SU-DHL-6 (cell line): ENCODE measurements around the gene SVIL.

Experiments
- H2AFZ ChIP-seq: fragments of 200-600 bp; sonication (generic); 2 replicates; pipeline ENCODE4 v1.6.1; 2014; ENCODE audit warnings: low read depth, mild to moderate bottlenecking, moderate library complexity, mixed read lengths, antibody characterized with exemption, low read length; ENCODE audit not compliant: severe bottlenecking
- H3F3A ChIP-seq: fragments of 200-600 bp; shearing (Covaris generic); 2 replicates; pipeline ENCODE4 v1.6.0; 2016; ENCODE audit warnings: antibody characterized with exemption, mild to moderate bottlenecking; ENCODE audit not compliant: insufficient read depth
- H3K27ac ChIP-seq: fragments of 200-600 bp; sonication (generic); 2 replicates; pipeline ENCODE4 v1.5.1; 2016; ENCODE audit warnings: low read depth, mild to moderate bottlenecking, low read length, moderate library complexity, mixed read lengths
- H3K27me3 ChIP-seq: fragments of 200-600 bp; sonication (generic), shearing (Covaris generic); 2 replicates; pipeline ENCODE4 v1.6.0; 2014; ENCODE audit warnings: mild to moderate bottlenecking, low read length
- H3K36me3 ChIP-seq: fragments of 200-600 bp; sonication (generic); 2 replicates; pipeline ENCODE4 v1.6.1; 2014; ENCODE audit warnings: mild to moderate bottlenecking, low read length, mixed read lengths
- H3K4me2 ChIP-seq: fragments of 300-600, 200-600 bp; shearing (Covaris generic), sonication (generic); 2 replicates; pipeline ENCODE4 v1.6.0; 2014; ENCODE audit warnings: low read length, low read depth, mild to moderate bottlenecking; ENCODE audit not compliant: poor library complexity, severe bottlenecking
- H3K4me3 ChIP-seq: fragments of 200-600 bp; sonication (generic); 2 replicates; pipeline ENCODE4 v1.5.1; 2014; ENCODE audit warnings: antibody characterized with exemption, low read length, mild to moderate bottlenecking, mixed read lengths; ENCODE audit not compliant: insufficient read depth, poor library complexity, severe bottlenecking
- H3K79me2 ChIP-seq: fragments of 200-600 bp; sonication (generic); 2 replicates; pipeline ENCODE4 v1.6.1; 2014; ENCODE audit warnings: mild to moderate bottlenecking, low read length, moderate library complexity; ENCODE audit not compliant: insufficient read depth
- H3K9ac ChIP-seq: fragments of 200-600 bp; sonication (generic); 2 replicates; pipeline ENCODE4 v1.7.0; 2014; ENCODE audit warnings: mild to moderate bottlenecking, low read length
- H3K9me2 ChIP-seq: fragments of 200-600 bp; sonication (generic); replicated peaks from 2 replicates; pipeline ENCODE4 v1.6.1; 2014; ENCODE audit warnings: low read length; ENCODE audit not compliant: insufficient read depth
- H3K9me3 ChIP-seq: fragments of 200-600 bp; sonication (generic); 2 replicates; pipeline ENCODE4 v1.6.1; 2014; ENCODE audit warnings: low read length, mixed read lengths; ENCODE audit not compliant: insufficient read depth
- H4K20me1 ChIP-seq: fragments of 200-600 bp; sonication (generic); 2 replicates; pipeline ENCODE4 v1.6.1; 2014; ENCODE audit warnings: low read depth, mild to moderate bottlenecking, antibody characterized with exemption, low read length, moderate library complexity, mixed read lengths
- CTCF ChIP-seq: fragments of 200-600 bp; sonication (generic); IDR thresholded peaks from one replicate; pipeline ENCODE4 v1.5.1; 2017; ENCODE audit warnings: antibody characterized with exemption, mild to moderate bottlenecking, low read length, moderate library complexity; ENCODE audit not compliant: insufficient read depth, poor library complexity, severe bottlenecking
- EZH2phosphoT487 ChIP-seq: fragments of 200-600 bp; sonication (generic), shearing (Covaris generic); conservative IDR thresholded peaks from 2 replicates; pipeline ENCODE4 v1.6.1; 2018; ENCODE audit warnings: mild to moderate bottlenecking, antibody characterized with exemption, low read length, moderate library complexity, mixed read lengths

Gene SVIL

GRCh38 chr10:29559996-29560395 is 74.8 kb downstream of the SVIL start:
- Histone ChIP-seq H3K4me3 (no peak overlapping the region), H3K9me2 (no peaks in the 10 kb centered on the region), H3K27ac (no peak overlapping the region), H3K27me3 (no peaks in the 10 kb centered on the region), H4K20me1 (no peaks in the 10 kb centered on the region), H3F3A (no peaks in the 10 kb centered on the region), H3K9me3 (no peaks in the 10 kb centered on the region), H3K9ac (no peak overlapping the region), H3K79me2 (no peaks in the 10 kb centered on the region), H3K4me2 (no peak overlapping the region), H3K36me3 (no peaks in the 10 kb centered on the region), H2AFZ (no peak overlapping the region)
- TF ChIP-seq EZH2phosphoT487 = no peak
- no peak for TF ChIP-seq CTCF

GRCh38 chr10:29557665-29558064 is 77.1 kb downstream of the SVIL start:
- H3K4me2 ChIP-seq = no peak overlapping the region
- no peaks in the 10 kb centered on the region for H3F3A ChIP-seq
- no peak overlapping the region for H2AFZ ChIP-seq
- H3K9ac ChIP-seq = no peak overlapping the region
- H3K4me3 ChIP-seq = no peak overlapping the region
- H3K9me3 ChIP-seq = no peaks in the 10 kb centered on the region
- no peaks in the 10 kb centered on the region for H3K27me3 ChIP-seq
- no peaks in the 10 kb centered on the region for H3K36me3 ChIP-seq
- no peaks in the 10 kb centered on the region for H4K20me1 ChIP-seq
- H3K79me2 ChIP-seq = no peaks in the 10 kb centered on the region
- TF ChIP-seq EZH2phosphoT487 (no peak), CTCF (no peak)
- no peak overlapping the region for H3K27ac ChIP-seq
- H3K9me2 ChIP-seq = no peaks in the 10 kb centered on the region

- H3K36me3 ChIP-seq = no peaks in the 10 kb centered on the region
- H3K4me2 ChIP-seq = no peak overlapping the region
- H3K27ac ChIP-seq = no peak overlapping the region
- H3F3A ChIP-seq = no peaks in the 10 kb centered on the region
- H3K9me3 ChIP-seq = no peaks in the 10 kb centered on the region
- H2AFZ ChIP-seq = no peak overlapping the region
- H3K9me2 ChIP-seq = no peaks in the 10 kb centered on the region
- H3K79me2 ChIP-seq = no peaks in the 10 kb centered on the region
- TF ChIP-seq CTCF = no peak
- TF ChIP-seq EZH2phosphoT487 = no peak
- no peak overlapping the region for H3K9ac ChIP-seq
- H3K4me3 ChIP-seq = no peak overlapping the region
- H4K20me1 ChIP-seq = no peaks in the 10 kb centered on the region
- no peaks in the 10 kb centered on the region for H3K27me3 ChIP-seq
Observed at GRCh38 chr10:29555746-29556481, 78.9 kb downstream of the SVIL start.
